T-cell (primary cell): Measurements from ENCODE around the gene OR4P4. TPM values are rescaled to one million over a fixed set of nuclear protein-coding genes. Genes with fewer than 3 reads are reported as not detected.

ENCODE experiments used
- ATAC-seq, 4 experiments: fragments of 200-7000 bp in 3 of 4; fragments of 150-1000 bp in 1 of 4; cut with Tn5 transposase; replicated peaks in 1 of 4; 1 replicate in 3 of 4; 2 replicates in 1 of 4; pipeline ENCODE4 v1.10.0; 2021; ENCODE audit warnings: moderate library complexity in 3 of 4, mild to moderate bottlenecking in 2 of 4, moderate number of reproducible peaks in 1 of 4
- CTCF ChIA-PET, 2 donors: fragments of 300-600 bp; sonication (Branson Sonifier 250); formaldehyde crosslinking; loops; one replicate each; lab custom pipeline; 2022; ENCODE audit warnings: antibody characterized with exemption in 2 of 2; lab: Charles Lee
- POLR2A ChIA-PET, 2 donors: fragments of 300-600 bp; sonication (Branson Sonifier 250); formaldehyde crosslinking; loops; one replicate each; lab custom pipeline; 2022; ENCODE audit warnings: antibody characterized with exemption in 2 of 2; lab: Charles Lee
- DNase-seq, 35 experiments: peaks; one replicate each; pipeline versions ENCODE4 v3.0.0 to v3.0.0-alpha.2; 2013 to 2023
- H3K27ac ChIP-seq: one replicate; pipeline ENCODE4 v1.5.1; 2013; ENCODE audit warnings: low read length
- H3K27me3 ChIP-seq, 2 experiments: replicated peaks in 1 of 2; 1 replicate in 1 of 2; 2 replicates in 1 of 2; pipeline versions ENCODE4 v1.6.1 to v1.7.0; 2013; ENCODE audit warnings: low read length in 1 of 2, mixed read lengths in 1 of 2; ENCODE audit not compliant: control insufficient read depth in 2 of 2, insufficient read depth in 2 of 2; ENCODE audit errors: extremely low read depth in 1 of 2
- H3K36me3 ChIP-seq, 2 donors: 1 replicate in 1 of 2; 2 replicates in 1 of 2; pipeline versions ENCODE4 v1.6.1 to v1.7.0; 2013; ENCODE audit warnings: low read length in 1 of 2; ENCODE audit not compliant: control insufficient read depth in 2 of 2, insufficient read depth in 1 of 2; ENCODE audit errors: extremely low read depth in 1 of 2
- H3K4me1 ChIP-seq, 2 experiments: 1 replicate in 1 of 2; 2 replicates in 1 of 2; pipeline versions ENCODE4 v1.6.1 to v1.7.0; 2013; ENCODE audit warnings: low read length in 2 of 2, mixed read lengths in 1 of 2; ENCODE audit not compliant: insufficient read depth in 2 of 2, control insufficient read depth in 1 of 2; ENCODE audit errors: extremely low read depth in 1 of 2
- H3K4me3 ChIP-seq, 2 donors: 1 replicate in 1 of 2; 2 replicates in 1 of 2; pipeline versions ENCODE4 v1.5.1 to v1.7.0; 2013; ENCODE audit warnings: mild to moderate bottlenecking in 2 of 2, low read length in 1 of 2, moderate library complexity in 1 of 2; ENCODE audit not compliant: control insufficient read depth in 1 of 2; ENCODE audit errors: extremely low read depth in 1 of 2
- H3K9me3 ChIP-seq: 2 replicates; pipeline ENCODE4 v1.7.0; 2013
- H3K27ac Mint-ChIP-seq, 2 donors: one replicate each; pipeline ENCODE4 v1.8.0; 2020 to 2021; ENCODE audit warnings: mild to moderate bottlenecking in 2 of 2, mixed read lengths in 2 of 2
- H3K27me3 Mint-ChIP-seq, 2 donors: one replicate each; pipeline ENCODE4 v1.8.0; 2021 to 2022; ENCODE audit warnings: mixed read lengths in 2 of 2
- H3K36me3 Mint-ChIP-seq: one replicate; pipeline ENCODE4 v1.8.0; 2021; ENCODE audit warnings: mixed read lengths
- H3K4me1 Mint-ChIP-seq, 3 donors: one replicate each; pipeline ENCODE4 v1.8.0; 2020 to 2022; ENCODE audit warnings: mixed read lengths in 3 of 3, mild to moderate bottlenecking in 1 of 3
- H3K4me3 Mint-ChIP-seq, 3 donors: one replicate each; pipeline ENCODE4 v1.8.0; 2020 to 2022; ENCODE audit warnings: mild to moderate bottlenecking in 3 of 3, mixed read lengths in 3 of 3, moderate library complexity in 3 of 3
- H3K9me3 Mint-ChIP-seq, 3 donors: one replicate each; pipeline ENCODE4 v1.8.0; 2020 to 2022; ENCODE audit warnings: mixed read lengths in 3 of 3
- WGBS: methylation state at CpG from one replicate; pipeline ENCODE4 v1.1.5; 2013; ENCODE audit warnings: missing lambda C conversion rate; ENCODE audit not compliant: insufficient coverage; 5-methylcytosine and 5-hydroxymethylcytosine counted together
- total RNA-seq, 35 experiments: library from RNA in 6 of 35; stranded (reverse) in 6 of 35; fragments of 120-200 nt in 1 of 35; gene quantifications; one replicate each; pipeline versions ENCODE4 v1.2.1 to v1.2.4 and lab custom pipeline; 2013 to 2026

Gene OR4P4
- not detected for total RNA-seq
- total RNA-seq (2013): not detected
- 0 to 0.07 (median 0) reads per million in 29 experiments for total RNA-seq (lab: John Stamatoyannopoulos, UW)

DNA sequence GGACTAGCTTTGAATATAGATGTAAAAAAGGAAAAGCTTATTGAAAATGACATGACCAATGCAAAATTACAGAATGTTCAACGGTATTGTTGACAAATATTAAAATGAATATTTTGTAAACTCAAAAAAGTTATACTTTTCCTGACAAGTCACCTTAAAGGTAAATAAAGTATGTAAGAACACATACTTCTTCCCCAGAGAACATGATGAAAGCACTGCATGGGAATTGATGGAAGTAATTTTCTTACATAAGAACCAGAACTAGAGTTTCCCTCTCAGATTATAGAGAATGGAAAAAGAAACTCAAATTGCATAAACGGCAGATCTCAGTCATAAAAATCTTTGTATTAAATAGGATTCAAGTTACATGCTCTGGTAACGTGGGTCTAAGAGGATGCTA, at the start of gene OR4P4:
Gene OR4P4, plus strand, starts transcription at position 301 of the 400 bp plus-strand sequence.
- peaks cover 16 to 45% (median 28%) of the 10 kb centered on the region in 3 donors for H3K9me3 Mint-ChIP-seq
- H3K4me3 Mint-ChIP-seq: no peak within 1 kb of the TSS
- no peak within 1 kb of the TSS for H3K27ac ChIP-seq
- DNase-seq (no peak), ATAC-seq (no peak)
- ChIA-PET POLR2A (no interaction called here), CTCF (no interaction called here)
- H3K27me3 ChIP-seq: no peaks in the 10 kb centered on the region
- H3K36me3 Mint-ChIP-seq: no peaks in the 10 kb centered on the region
- WGBS: no CpG with 5 or more reads among the region's 3 CpGs
- H3K27me3 Mint-ChIP-seq: no peaks in the 10 kb centered on the region
- no peaks in the 10 kb centered on the region for H3K9me3 ChIP-seq
- no peaks in the 10 kb centered on the region for H3K4me1 Mint-ChIP-seq
- H3K27ac Mint-ChIP-seq: no peak within 1 kb of the TSS
- H3K4me1 ChIP-seq: no peaks in the 10 kb centered on the region
- H3K36me3 ChIP-seq: no peaks in the 10 kb centered on the region
- no peak within 1 kb of the TSS for H3K4me3 ChIP-seq

DNA sequence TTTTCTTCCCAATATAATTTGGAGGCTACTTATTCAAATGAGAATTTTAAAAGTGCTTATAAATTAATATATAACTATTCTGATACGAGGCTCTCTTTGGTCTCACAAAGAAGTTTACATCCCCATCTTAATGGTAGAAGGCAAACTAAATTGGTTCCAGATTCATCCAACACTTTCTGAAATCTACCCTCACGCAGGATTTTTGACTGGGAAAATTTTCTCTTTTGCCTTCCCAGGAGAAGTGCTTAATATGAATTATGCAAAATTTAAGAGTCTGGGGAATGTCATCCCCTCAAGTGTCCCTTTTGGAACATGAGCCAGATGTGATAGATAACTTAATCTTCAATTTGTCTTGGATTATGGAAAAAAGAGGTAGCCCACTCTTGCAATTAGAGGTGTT, 27.4 kb upstream of the OR4P4 start, which contains the start of gene OR4C11:
Gene OR4C11, minus strand, starts transcription at position 101 of the 400 bp plus-strand sequence. CDS start 3,272 bp downstream, outside the sequence.
- POLR2A ChIA-PET: no interaction called here
- H3K4me1 Mint-ChIP-seq: no peaks in the 10 kb centered on the region
- H3K4me3 Mint-ChIP-seq: no peak within 1 kb of the TSS
- H3K9me3 Mint-ChIP-seq: peaks cover 3 to 37% (median 26%) of the 10 kb centered on the region in 3 donors
- no peaks in the 10 kb centered on the region for H3K36me3 ChIP-seq
- H3K9me3 ChIP-seq: peaks cover 7% of the 10 kb centered on the region
- no peaks in the 10 kb centered on the region for H3K27me3 ChIP-seq
- no peak within 1 kb of the TSS for H3K27ac ChIP-seq
- no peaks in the 10 kb centered on the region for H3K4me1 ChIP-seq
- no peaks in the 10 kb centered on the region for H3K27me3 Mint-ChIP-seq
- WGBS: no CpG with 5 or more reads among the region's 2 CpGs
- H3K4me3 ChIP-seq: no peak within 1 kb of the TSS
- H3K27ac Mint-ChIP-seq: no peak within 1 kb of the TSS
- CTCF ChIA-PET: no interaction called here
- DNase-seq (no peak), ATAC-seq (no peak)
- H3K36me3 Mint-ChIP-seq: no peaks in the 10 kb centered on the region

- Histone ChIP-seq H3K4me3 (no peak overlapping the region), H3K27me3 (no peaks in the 10 kb centered on the region), H3K27ac (no peak overlapping the region), H3K36me3 (no peaks in the 10 kb centered on the region), H3K9me3 (peaks cover 3% of the 10 kb centered on the region), H3K4me1 (no peaks in the 10 kb centered on the region)
- ChIA-PET POLR2A (no interaction called here), CTCF (no interaction called here)
- WGBS: 100% methylated on average over 1 of the region's 1 CpG
- ATAC-seq (no peak), DNase-seq (no peak)
- H3K27ac Mint-ChIP-seq: no peak overlapping the region
- H3K9me3 Mint-ChIP-seq: peaks cover 17 to 49% (median 34%) of the 10 kb centered on the region in 3 donors
- no peak overlapping the region for H3K4me3 Mint-ChIP-seq
- no peaks in the 10 kb centered on the region for H3K27me3 Mint-ChIP-seq
- H3K36me3 Mint-ChIP-seq: no peaks in the 10 kb centered on the region
- no peaks in the 10 kb centered on the region for H3K4me1 Mint-ChIP-seq
These were observed 10.4 kb upstream of the OR4P4 start for GRCh38 chr11:55624531-55624930.

DNA sequence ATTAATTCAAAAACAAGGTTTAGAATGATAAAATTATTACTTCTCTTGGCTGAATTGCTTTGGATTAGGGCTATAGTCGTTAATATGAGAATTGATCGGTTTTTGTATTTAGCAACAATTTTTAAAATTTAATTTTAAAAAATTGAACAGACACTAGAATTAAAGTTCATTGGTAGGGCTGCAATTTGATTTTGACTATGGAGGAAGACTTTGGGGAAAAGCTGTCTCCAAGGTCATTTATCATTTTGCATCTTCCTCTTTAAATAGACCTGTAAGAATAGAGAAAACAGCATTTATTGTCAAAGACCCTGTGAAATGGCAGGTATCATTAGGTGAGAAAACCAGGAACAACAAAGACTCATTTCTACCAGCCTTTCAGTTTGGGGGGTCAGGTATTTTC, 13.1 kb downstream of the OR4P4 start, which contains the start of gene OR4S2:
Gene OR4S2, plus strand, starts transcription at position 301 of the 400 bp plus-strand sequence. CDS start 2,577 bp downstream, outside the sequence.
- WGBS: no CpG with 5 or more reads among the region's 2 CpGs
- ChIA-PET CTCF (no interaction called here), POLR2A (no interaction called here)
- H3K4me3 ChIP-seq: no peak within 1 kb of the TSS
- H3K27ac ChIP-seq: no peak within 1 kb of the TSS
- Mint-ChIP-seq H3K9me3 (peaks cover 4 to 36% (median 27%) of the 10 kb centered on the region in 3 donors), H3K4me1 (no peaks in the 10 kb centered on the region), H3K27ac (no peak within 1 kb of the TSS), H3K4me3 (no peak within 1 kb of the TSS), H3K36me3 (no peaks in the 10 kb centered on the region), H3K27me3 (no peaks in the 10 kb centered on the region)
- ATAC-seq (no peak), DNase-seq (no peak)
- no peaks in the 10 kb centered on the region for H3K27me3 ChIP-seq
- H3K4me1 ChIP-seq: no peaks in the 10 kb centered on the region
- H3K36me3 ChIP-seq: no peaks in the 10 kb centered on the region
- no peaks in the 10 kb centered on the region for H3K9me3 ChIP-seq

DNA sequence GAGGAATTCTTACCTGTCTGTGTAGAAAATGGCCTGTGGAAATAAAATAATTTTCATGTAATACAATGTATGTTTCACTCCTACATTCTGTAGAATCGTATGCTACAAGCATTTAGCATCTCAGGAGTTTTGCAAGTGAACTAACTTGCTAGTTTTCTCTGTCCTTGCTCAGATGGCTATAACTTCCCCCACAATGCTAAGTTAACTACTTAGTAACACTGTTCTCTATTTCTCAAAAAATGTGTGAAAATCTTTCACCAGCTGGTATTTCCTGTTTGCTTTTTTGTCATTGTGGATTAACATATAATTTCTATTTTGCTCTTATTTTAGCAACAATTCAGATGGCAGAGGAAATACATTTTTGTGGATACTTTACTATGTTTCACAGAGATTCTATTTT, 17.6 kb downstream of the OR4P4 start:
- H3K27me3 ChIP-seq: no peaks in the 10 kb centered on the region
- ChIA-PET POLR2A (no interaction called here), CTCF (no interaction called here)
- H3K27ac ChIP-seq: no peak overlapping the region
- H3K4me3 ChIP-seq: no peak overlapping the region
- H3K9me3 ChIP-seq: no peaks in the 10 kb centered on the region
- no peaks in the 10 kb centered on the region for H3K36me3 ChIP-seq
- no CpG with 5 or more reads among the region's 1 CpG for WGBS
- peaks cover 9 to 37% (median 17%) of the 10 kb centered on the region in 3 donors for H3K9me3 Mint-ChIP-seq
- H3K27ac Mint-ChIP-seq: no peak overlapping the region
- no peaks in the 10 kb centered on the region for H3K4me1 ChIP-seq
- no peaks in the 10 kb centered on the region for H3K36me3 Mint-ChIP-seq
- ATAC-seq (no peak), DNase-seq (no peak)
- no peak overlapping the region for H3K4me3 Mint-ChIP-seq
- no peaks in the 10 kb centered on the region for H3K4me1 Mint-ChIP-seq
- H3K27me3 Mint-ChIP-seq: no peaks in the 10 kb centered on the region

- H3K4me1 ChIP-seq: no peaks in the 10 kb centered on the region
- no peak for DNase-seq
- no peaks in the 10 kb centered on the region for H3K36me3 ChIP-seq
- Mint-ChIP-seq H3K27ac (no peak overlapping the region), H3K27me3 (no peaks in the 10 kb centered on the region), H3K9me3 (peaks cover 15 to 30% (median 21%) of the 10 kb centered on the region in 3 donors), H3K4me3 (no peak overlapping the region), H3K4me1 (no peaks in the 10 kb centered on the region), H3K36me3 (no peaks in the 10 kb centered on the region)
- no peak for ATAC-seq
- no peaks in the 10 kb centered on the region for H3K27me3 ChIP-seq
- POLR2A ChIA-PET: no interaction called here
- H3K4me3 ChIP-seq: no peak overlapping the region
- CTCF ChIA-PET: interaction anchor here in 1 of 2 donors (0.5 kb wide), 1 partner anchor 480 kb away, joined by 3 read pairs; no protein-coding TSS in a partner anchor
- no peaks in the 10 kb centered on the region for H3K9me3 ChIP-seq
- H3K27ac ChIP-seq: no peak overlapping the region
These were observed 20.2 kb downstream of the OR4P4 start for GRCh38 chr11:55655096-55655495.
